Naive thymus-derived CD4-positive, alpha-beta T cell (primary cell): ENCODE measurements around the gene FAM204A. TPM values are rescaled to one million over a fixed set of nuclear protein-coding genes. Genes with fewer than 3 reads are reported as not detected.

Source experiments
- ATAC-seq: fragments of 150-1000 bp; cut with Tn5 transposase; 2 replicates; pipeline ENCODE4 v1.10.0; 2021; ENCODE audit warnings: mild to moderate bottlenecking, moderate library complexity
- CTCF ChIA-PET: fragments of 350-600 bp; sonication (Branson Sonifier 250); formaldehyde crosslinking; loops from one replicate; lab custom pipeline; 2021; ENCODE audit warnings: antibody characterized with exemption; lab: Charles Lee
- POLR2A ChIA-PET: fragments of 350-600 bp; sonication (Branson Sonifier 250); formaldehyde crosslinking; loops from one replicate; lab custom pipeline; 2021; ENCODE audit warnings: antibody characterized with exemption, inconsistent platforms; lab: Charles Lee
- DNase-seq, 9 donors: peaks; one replicate each; pipeline versions ENCODE4 v3.0.0 to v3.0.0-alpha.2; 2020 to 2022; ENCODE audit warnings: mixed read lengths in 1 of 9
- H3K27ac ChIP-seq: one replicate; pipeline ENCODE4 v1.7.0; 2013; ENCODE audit warnings: mild to moderate bottlenecking, low read depth, low read length, moderate library complexity
- H3K27me3 ChIP-seq, 2 donors: one replicate each; pipeline ENCODE4 v1.7.0; 2013; ENCODE audit warnings: low read length in 2 of 2, mild to moderate bottlenecking in 2 of 2, moderate library complexity in 2 of 2; ENCODE audit not compliant: control insufficient read depth in 2 of 2, insufficient read depth in 2 of 2
- H3K36me3 ChIP-seq, 3 experiments: 1 replicate in 2 of 3; 2 replicates in 1 of 3; pipeline ENCODE4 v1.7.0; 2013; ENCODE audit warnings: low read length in 3 of 3, mild to moderate bottlenecking in 3 of 3, moderate library complexity in 1 of 3; ENCODE audit not compliant: insufficient read depth in 3 of 3, control insufficient read depth in 2 of 3
- H3K4me1 ChIP-seq, 2 donors: one replicate each; pipeline ENCODE4 v1.7.0; 2013; ENCODE audit warnings: low read length in 2 of 2, mild to moderate bottlenecking in 2 of 2, moderate library complexity in 1 of 2; ENCODE audit not compliant: control insufficient read depth in 2 of 2, insufficient read depth in 2 of 2
- H3K4me3 ChIP-seq: 2 replicates; pipeline ENCODE4 v1.7.0; 2013; ENCODE audit warnings: mild to moderate bottlenecking, low read length
- H3K9me3 ChIP-seq, 3 experiments: 1 replicate in 2 of 3; 2 replicates in 1 of 3; pipeline ENCODE4 v1.7.0; 2013; ENCODE audit warnings: low read length in 3 of 3; ENCODE audit not compliant: control insufficient read depth in 2 of 3
- H3K27ac Mint-ChIP-seq, 9 donors: one replicate each; pipeline ENCODE4 v1.8.0; 2020 to 2022; ENCODE audit warnings: mixed read lengths in 9 of 9, mild to moderate bottlenecking in 8 of 9, moderate library complexity in 5 of 9, inconsistent platforms in 2 of 9
- H3K27me3 Mint-ChIP-seq, 5 donors: one replicate each; pipeline ENCODE4 v1.8.0; 2021 to 2022; ENCODE audit warnings: mixed read lengths in 5 of 5, mild to moderate bottlenecking in 1 of 5
- H3K36me3 Mint-ChIP-seq, 5 donors: one replicate each; pipeline ENCODE4 v1.8.0; 2020 to 2022; ENCODE audit warnings: mixed read lengths in 5 of 5, mild to moderate bottlenecking in 3 of 5, inconsistent platforms in 1 of 5
- H3K4me1 Mint-ChIP-seq, 7 donors: one replicate each; pipeline ENCODE4 v1.8.0; 2020 to 2022; ENCODE audit warnings: mixed read lengths in 7 of 7, mild to moderate bottlenecking in 3 of 7, inconsistent platforms in 1 of 7
- H3K4me3 Mint-ChIP-seq, 10 donors: one replicate each; pipeline ENCODE4 v1.8.0; 2020 to 2022; ENCODE audit warnings: mild to moderate bottlenecking in 10 of 10, mixed read lengths in 10 of 10, moderate library complexity in 6 of 10, inconsistent platforms in 2 of 10
- H3K9me3 Mint-ChIP-seq, 11 donors: one replicate each; pipeline ENCODE4 v1.8.0; 2020 to 2022; ENCODE audit warnings: mixed read lengths in 11 of 11, mild to moderate bottlenecking in 4 of 11, inconsistent platforms in 1 of 11, moderate library complexity in 1 of 11
- intact Hi-C, 2 donors: fragments of 100-400 bp; cut with micrococcal nuclease; formaldehyde crosslinking; loops; one replicate each; pipeline ENCODE4 v1.15.1; 2023
- polyA plus RNA-seq, 2 donors: library from polyadenylated mRNA; unstranded; fragments of 300-500 nt; fragmentation: Illumina TruSeq; gene quantifications; one replicate each; pipeline ENCODE4 v1.2.3, GENCODE V29; 2021
- total RNA-seq, 6 experiments: library from RNA in 5 of 6; stranded (reverse) in 5 of 6; gene quantifications; 1 replicate in 5 of 6; 2 replicates in 1 of 6; pipeline ENCODE4 v1.2.3 and lab custom pipeline; 2021 to 2026

Gene FAM204A
- total and polyA plus RNA-seq, 7 experiments from 2014 or later: 56.6 to 122 (median 64.8) TPM

DNA sequence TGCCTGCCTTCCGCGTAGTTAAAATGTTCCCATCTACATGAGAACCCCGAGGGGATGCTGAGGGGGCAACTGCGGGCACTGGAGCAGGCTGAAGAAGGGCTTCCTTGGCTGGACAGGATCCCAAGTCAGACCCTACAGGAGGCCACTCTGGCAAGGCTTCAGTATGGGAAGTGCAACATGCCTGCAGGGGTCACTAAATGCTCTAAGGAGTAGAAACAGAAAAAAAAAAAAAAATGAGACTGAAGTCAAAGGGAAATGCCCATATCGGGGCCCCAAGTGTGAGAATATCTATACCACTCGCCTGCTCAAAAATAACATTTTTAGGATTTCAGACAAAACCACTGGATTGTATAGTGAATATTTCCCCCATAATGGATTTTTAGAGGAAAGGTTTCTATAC, 33.5 kb downstream of the FAM204A start:
- ChIA-PET CTCF (interaction anchor here (0.7 kb wide), 1 partner anchor 21 kb away, joined by 3 read pairs; no protein-coding TSS in a partner anchor), POLR2A (no interaction called here)
- H3K27ac ChIP-seq: no peak overlapping the region
- DNase-seq: no peak
- H3K27me3 Mint-ChIP-seq: no peaks in the 10 kb centered on the region
- H3K9me3 ChIP-seq: no peaks in the 10 kb centered on the region
- no peaks in the 10 kb centered on the region for H3K9me3 Mint-ChIP-seq
- H3K4me3 ChIP-seq: no peak overlapping the region
- H3K27ac Mint-ChIP-seq: no peak overlapping the region
- peaks cover 6 to 62% (median 16%) of the 10 kb centered on the region in 5 donors for H3K36me3 Mint-ChIP-seq
- H3K4me3 Mint-ChIP-seq: no peak overlapping the region
- H3K4me1 ChIP-seq: no peaks in the 10 kb centered on the region
- no peaks in the 10 kb centered on the region for H3K27me3 ChIP-seq
- H3K36me3 ChIP-seq: peaks cover 0 to 50% (median 10%) of the 10 kb centered on the region in 3 experiments
- no peak for ATAC-seq
- H3K4me1 Mint-ChIP-seq: peaks cover 0 to 1% (median 0%) of the 10 kb centered on the region in 7 donors
- intact Hi-C loops: no loop called here

DNA sequence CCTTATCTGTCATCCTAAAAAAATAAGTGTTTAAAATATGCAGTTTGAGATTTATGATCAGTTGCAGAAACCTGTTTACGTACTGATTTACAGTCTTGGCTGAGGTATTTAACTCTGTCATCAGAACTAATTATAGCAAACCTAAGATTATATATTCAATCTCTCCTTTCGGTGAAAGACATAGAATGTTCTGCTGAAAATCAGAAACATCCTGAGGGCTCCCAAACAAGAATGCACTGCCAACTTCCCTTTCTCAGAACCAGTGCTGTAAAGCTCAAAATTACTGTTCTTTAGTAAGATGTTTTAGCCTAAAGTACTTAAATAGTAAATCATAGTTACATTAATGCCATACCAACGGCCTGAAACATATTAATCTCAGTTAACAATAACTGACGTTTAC, 34.3 kb downstream of the FAM204A start:
- intact Hi-C loops: no loop called here
- CTCF ChIA-PET: no interaction called here

DNA sequence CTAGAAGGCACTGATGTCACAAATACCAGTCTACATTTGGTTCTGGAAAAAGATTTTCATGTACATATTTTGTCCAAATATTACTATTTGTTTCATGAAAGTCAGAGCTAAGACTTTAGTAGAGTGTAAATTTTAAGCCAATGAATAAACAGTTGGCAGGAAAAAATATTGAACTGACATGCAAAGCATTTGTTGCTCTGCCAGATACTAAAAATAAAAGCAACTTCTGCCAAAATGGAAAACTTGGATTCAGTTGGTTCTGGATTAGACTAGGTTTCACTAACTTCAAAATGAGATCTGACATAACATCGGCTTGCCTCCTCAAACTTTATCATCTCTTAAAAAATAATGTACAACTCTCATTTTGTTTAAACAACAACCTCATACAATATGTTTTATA, 34.9 kb downstream of the FAM204A start:
- Mint-ChIP-seq H3K27me3 (no peaks in the 10 kb centered on the region), H3K4me3 (no peak overlapping the region), H3K36me3 (peaks cover 5 to 51% (median 15%) of the 10 kb centered on the region in 5 donors), H3K27ac (no peak overlapping the region), H3K4me1 (peaks cover 0 to 1% (median 0%) of the 10 kb centered on the region in 7 donors), H3K9me3 (no peaks in the 10 kb centered on the region)
- DNase-seq (no peak), ATAC-seq (no peak)
- POLR2A ChIA-PET: no interaction called here
- Histone ChIP-seq H3K9me3 (no peaks in the 10 kb centered on the region), H3K4me1 (no peaks in the 10 kb centered on the region), H3K4me3 (no peak overlapping the region), H3K27me3 (no peaks in the 10 kb centered on the region), H3K27ac (no peak overlapping the region), H3K36me3 (peaks cover 0 to 38% (median 10%) of the 10 kb centered on the region in 3 experiments)
- intact Hi-C loops: no loop called here
- CTCF ChIA-PET: no interaction called here

More for the DNA sequence above, 34.3 kb downstream of the FAM204A start:
- Mint-ChIP-seq H3K4me3 (no peak overlapping the region), H3K27me3 (no peaks in the 10 kb centered on the region), H3K9me3 (no peaks in the 10 kb centered on the region), H3K27ac (no peak overlapping the region), H3K36me3 (peaks cover 6 to 58% (median 16%) of the 10 kb centered on the region in 5 donors), H3K4me1 (peaks cover 0 to 1% (median 0%) of the 10 kb centered on the region in 7 donors)
- no peak overlapping the region for H3K4me3 ChIP-seq
- ATAC-seq: no peak
- POLR2A ChIA-PET: no interaction called here
- H3K9me3 ChIP-seq: no peaks in the 10 kb centered on the region
- no peaks in the 10 kb centered on the region for H3K4me1 ChIP-seq
- no peaks in the 10 kb centered on the region for H3K27me3 ChIP-seq
- no peak overlapping the region for H3K27ac ChIP-seq
- peaks cover 0 to 42% (median 10%) of the 10 kb centered on the region in 3 experiments for H3K36me3 ChIP-seq
- DNase-seq: no peak

DNA sequence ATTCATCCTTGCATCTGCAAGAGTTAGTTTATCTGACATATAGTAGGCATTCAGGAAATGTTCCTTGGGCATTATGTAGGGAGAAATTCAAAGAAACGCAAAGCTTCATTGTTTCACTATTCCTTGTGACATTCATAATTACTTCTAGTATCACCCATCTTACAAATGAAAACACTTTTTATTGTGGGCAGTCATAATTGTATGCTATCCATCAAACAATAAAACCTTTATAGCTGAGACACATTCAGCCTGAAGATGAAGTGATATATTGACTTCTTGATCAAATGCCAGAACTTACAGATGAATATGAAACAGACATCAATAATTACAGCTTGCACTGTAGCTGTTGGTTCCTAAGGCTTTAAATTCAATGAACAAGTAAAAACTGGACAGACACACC, 36.4 kb downstream of the FAM204A start:
- H3K4me1 Mint-ChIP-seq: peaks cover 0 to 1% (median 0%) of the 10 kb centered on the region in 7 donors
- peaks cover 0 to 24% (median 10%) of the 10 kb centered on the region in 3 experiments for H3K36me3 ChIP-seq
- H3K27me3 Mint-ChIP-seq: no peaks in the 10 kb centered on the region
- H3K27ac Mint-ChIP-seq: no peak overlapping the region
- intact Hi-C loops: no loop called here
- H3K4me1 ChIP-seq: no peaks in the 10 kb centered on the region
- H3K9me3 Mint-ChIP-seq: no peaks in the 10 kb centered on the region
- ATAC-seq (no peak), DNase-seq (no peak)
- H3K36me3 Mint-ChIP-seq: peaks cover 0 to 42% (median 13%) of the 10 kb centered on the region in 5 donors
- POLR2A ChIA-PET: no interaction called here
- no peak overlapping the region for H3K27ac ChIP-seq
- H3K27me3 ChIP-seq: no peaks in the 10 kb centered on the region
- H3K4me3 Mint-ChIP-seq: no peak overlapping the region
- no peaks in the 10 kb centered on the region for H3K9me3 ChIP-seq
- no peak overlapping the region for H3K4me3 ChIP-seq
- CTCF ChIA-PET: no interaction called here

DNA sequence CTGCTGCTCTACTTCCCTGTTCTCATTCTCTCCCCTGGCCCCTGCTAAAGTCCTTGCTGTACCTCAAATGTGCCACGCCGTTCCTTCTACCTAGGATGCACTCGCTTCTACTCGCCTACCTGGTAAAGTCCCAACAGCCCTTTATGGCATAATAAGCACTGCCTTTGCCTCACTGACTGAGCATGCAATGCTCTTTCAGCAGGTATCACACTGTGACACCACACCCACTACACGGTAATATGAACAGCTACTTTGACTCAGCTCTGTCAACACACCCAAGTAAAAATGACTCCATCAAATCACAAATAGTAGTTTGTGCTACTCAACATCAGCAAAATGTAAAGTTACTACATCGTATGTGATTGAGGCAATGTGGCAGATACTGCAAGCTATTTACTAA, 37.6 kb downstream of the FAM204A start:
- POLR2A ChIA-PET: no interaction called here
- intact Hi-C loops: no loop called here

DNA sequence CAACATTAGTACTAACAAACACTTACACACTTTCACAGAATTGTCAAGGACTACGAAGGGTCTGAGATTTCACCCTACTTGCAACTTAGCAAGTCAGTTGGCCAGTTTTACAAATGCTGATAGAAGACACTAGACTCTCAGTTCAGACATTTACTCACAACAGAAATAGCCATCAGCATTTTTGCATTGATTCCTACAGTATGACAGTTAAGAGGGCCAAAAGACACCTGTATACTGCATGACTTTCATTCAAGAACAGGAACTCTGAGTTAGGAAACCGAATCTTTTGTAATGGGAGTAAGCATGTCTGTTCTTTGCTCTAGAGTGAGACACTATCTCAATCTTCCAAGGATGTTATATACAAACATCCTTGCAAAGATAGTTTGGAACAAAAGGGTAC, 40.9 kb downstream of the FAM204A start:
- no peak for DNase-seq
- Mint-ChIP-seq H3K4me1 (peaks cover 0 to 4% (median 0%) of the 10 kb centered on the region in 7 donors), H3K27me3 (peaks cover 0 to 4% (median 0%) of the 10 kb centered on the region in 5 donors), H3K4me3 (no peak overlapping the region), H3K9me3 (peaks cover 0 to 7% (median 0%) of the 10 kb centered on the region in 11 donors), H3K36me3 (peaks cover 0 to 22% (median 12%) of the 10 kb centered on the region in 5 donors), H3K27ac (no peak overlapping the region)
- no peaks in the 10 kb centered on the region for H3K4me1 ChIP-seq
- ATAC-seq: no peak
- H3K9me3 ChIP-seq: no peaks in the 10 kb centered on the region
- intact Hi-C loops: no loop called here
- CTCF ChIA-PET: no interaction called here
- POLR2A ChIA-PET: no interaction called here
- H3K27me3 ChIP-seq: no peaks in the 10 kb centered on the region
- no peak overlapping the region for H3K27ac ChIP-seq
- peaks cover 0 to 6% (median 0%) of the 10 kb centered on the region in 3 experiments for H3K36me3 ChIP-seq
- H3K4me3 ChIP-seq: no peak overlapping the region

More for the DNA sequence above, 37.6 kb downstream of the FAM204A start:
- Histone ChIP-seq H3K9me3 (no peaks in the 10 kb centered on the region), H3K4me3 (no peak overlapping the region), H3K4me1 (no peaks in the 10 kb centered on the region), H3K27ac (no peak overlapping the region), H3K36me3 (peaks cover 0 to 17% (median 7%) of the 10 kb centered on the region in 3 experiments), H3K27me3 (no peaks in the 10 kb centered on the region)
- Mint-ChIP-seq H3K4me1 (peaks cover 0 to 3% (median 0%) of the 10 kb centered on the region in 7 donors), H3K9me3 (peaks cover 0 to 2% (median 0%) of the 10 kb centered on the region in 11 donors), H3K4me3 (no peak overlapping the region), H3K27me3 (no peaks in the 10 kb centered on the region), H3K36me3 (peaks cover 0 to 36% (median 13%) of the 10 kb centered on the region in 5 donors), H3K27ac (no peak overlapping the region)
- CTCF ChIA-PET: interaction anchor here (0.6 kb wide), 1 partner anchor 28 kb away, joined by 3 read pairs; no protein-coding TSS in a partner anchor
- ATAC-seq (no peak), DNase-seq (no peak)

DNA sequence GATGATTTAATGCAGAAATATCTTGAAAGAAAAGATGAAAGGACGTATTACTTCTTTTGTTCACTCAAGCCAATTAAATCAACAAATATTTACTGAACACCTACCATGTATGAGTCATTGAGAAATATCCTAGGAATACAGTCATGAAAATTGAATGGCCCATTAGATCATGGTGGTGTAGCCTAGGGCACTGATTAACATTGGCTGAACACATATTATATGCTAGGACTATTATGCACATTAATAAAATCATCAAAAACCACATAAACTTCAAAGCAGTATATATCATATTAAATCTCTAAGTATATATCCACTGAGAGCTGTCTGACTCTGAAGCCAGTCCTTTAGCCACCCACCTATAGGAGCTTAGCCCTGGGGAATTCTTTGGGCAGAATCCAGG, 41.8 kb downstream of the FAM204A start:
- Mint-ChIP-seq H3K4me1 (peaks cover 0 to 4% (median 0%) of the 10 kb centered on the region in 7 donors), H3K36me3 (peaks cover 0 to 14% (median 8%) of the 10 kb centered on the region in 5 donors), H3K27me3 (peaks cover 0 to 4% (median 0%) of the 10 kb centered on the region in 5 donors), H3K9me3 (peaks cover 0 to 7% (median 0%) of the 10 kb centered on the region in 11 donors), H3K4me3 (no peak overlapping the region), H3K27ac (no peak overlapping the region)
- Histone ChIP-seq H3K27ac (no peak overlapping the region), H3K4me1 (no peaks in the 10 kb centered on the region), H3K4me3 (no peak overlapping the region), H3K36me3 (peaks cover 0 to 2% (median 0%) of the 10 kb centered on the region in 3 experiments), H3K27me3 (no peaks in the 10 kb centered on the region), H3K9me3 (no peaks in the 10 kb centered on the region)
- intact Hi-C loops: no loop called here
- POLR2A ChIA-PET: interaction anchor here (0.6 kb wide), 1 partner anchor 156 kb away, joined by 4 read pairs; no protein-coding TSS in a partner anchor
- ATAC-seq (no peak), DNase-seq (no peak)
- CTCF ChIA-PET: no interaction called here
